Forelimb muscle (tissue), 1 donor: ENCODE measurements around the gene PPM1L. TPM values are rescaled to one million over a fixed set of nuclear protein-coding genes. Genes with fewer than 3 reads are reported as not detected.

Source experiments
- DNase-seq: peaks from one replicate; pipeline ENCODE4 v3.0.0-alpha.2; 2013; ENCODE audit warnings: low read depth
- polyA plus RNA-seq: library from polyadenylated mRNA; unstranded; fragments of 120-200 nt; gene quantifications from one replicate; pipeline ENCODE4 v1.2.1, GENCODE V29; 2013; ENCODE audit not compliant: insufficient read length

PPM1L gene
- polyA plus RNA-seq, 1 donor: 10.0 TPM

DNA sequence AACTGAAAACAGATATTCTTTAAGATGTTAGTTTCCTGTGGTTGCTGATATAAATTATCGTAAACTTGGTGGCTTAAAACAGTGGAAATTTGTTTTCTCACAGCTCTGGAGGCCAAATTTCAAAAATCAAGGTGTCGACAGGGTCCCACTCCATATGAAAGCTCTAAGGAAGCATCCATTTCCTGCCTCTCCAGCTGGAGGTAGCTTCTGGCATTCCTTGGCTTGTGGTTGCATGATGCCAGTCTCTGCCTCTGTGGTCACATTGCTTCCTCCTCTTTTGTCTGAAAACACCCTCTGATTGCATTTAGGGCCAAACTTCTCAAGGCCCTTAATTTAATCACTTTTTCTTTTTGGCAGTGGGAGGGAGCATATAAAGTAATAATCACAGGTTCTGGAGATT is 96.8 kb downstream of the PPM1L start:
- DNase-seq: no peak

DNA sequence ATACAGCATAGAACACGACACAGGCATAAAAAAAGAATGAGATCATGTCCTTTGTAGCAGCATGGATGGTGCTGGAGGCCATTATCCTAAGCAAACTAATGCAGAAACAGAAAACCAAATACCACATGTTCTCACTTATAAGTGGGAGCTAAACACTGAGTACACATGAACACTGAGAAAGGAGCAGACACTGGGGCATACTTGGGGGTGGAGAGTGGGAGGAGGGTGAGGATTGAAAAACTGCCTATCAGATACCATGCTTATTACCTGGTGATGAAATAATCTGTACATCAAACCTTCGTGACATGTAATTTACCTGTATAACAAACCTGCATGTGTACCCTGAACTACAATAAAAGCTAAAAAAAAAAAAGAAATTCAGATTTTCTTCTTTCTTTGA is 100.4 kb downstream of the PPM1L start:
- no peak for DNase-seq

- DNase-seq: no peak
Observed at GRCh38 chr3:160857476-160858119, 101.6 kb downstream of the PPM1L start.

GRCh38 chr3:160860346-160860745 is 104.3 kb downstream of the PPM1L start:
- DNase-seq: no peak

- peak; percentile 9 for DNase-seq
Observed at GRCh38 chr3:160869825-160870224, 113.8 kb downstream of the PPM1L start.

- DNase-seq: no peak
Observed at GRCh38 chr3:160870327-160870726, 114.3 kb downstream of the PPM1L start.

GRCh38 chr3:160874736-160875135 is 118.7 kb downstream of the PPM1L start:
- no peak for DNase-seq

- DNase-seq: no peak
Observed at GRCh38 chr3:160876643-160877042, 120.6 kb downstream of the PPM1L start.

DNA sequence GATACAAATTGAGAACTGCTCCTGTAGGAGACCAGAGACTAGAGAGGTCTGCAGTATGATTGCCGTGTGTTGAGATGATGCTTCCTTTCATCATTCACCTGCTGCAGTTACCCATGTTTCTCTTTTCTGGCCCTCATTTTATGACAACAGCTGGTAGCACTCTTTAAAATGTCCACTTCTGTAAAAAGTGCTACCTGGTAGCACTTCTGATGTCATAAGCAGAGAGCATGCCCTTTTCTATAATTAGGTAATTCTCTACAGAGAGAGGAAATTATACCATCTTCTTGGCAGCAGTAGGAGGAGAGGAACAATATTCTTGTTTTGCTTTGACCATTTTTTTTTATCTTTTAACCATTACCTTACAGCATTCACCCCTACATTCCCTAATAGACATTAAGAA is 123.8 kb downstream of the PPM1L start:
- no peak for DNase-seq

DNA sequence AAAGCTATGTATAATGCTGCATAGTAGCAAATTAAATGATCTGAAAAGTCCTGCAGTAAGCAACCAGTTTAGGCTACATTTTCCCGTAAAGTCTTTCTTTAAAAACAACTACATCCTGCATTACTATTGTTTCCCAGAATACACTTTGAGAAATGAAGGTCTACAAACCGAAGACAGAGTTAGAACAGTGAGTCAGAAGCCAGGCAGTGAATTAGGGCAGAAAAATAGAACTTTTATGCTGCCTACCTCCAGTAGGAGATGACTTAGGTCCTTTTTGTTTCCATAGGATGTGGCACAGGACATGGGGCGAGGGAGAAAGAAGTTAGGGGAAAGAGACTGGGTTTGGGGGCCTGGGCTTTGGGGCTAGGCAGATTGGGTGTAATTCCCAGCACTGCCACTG is 127.3 kb downstream of the PPM1L start:
- DNase-seq: no peak

GRCh38 chr3:160885791-160886286 is 129.8 kb downstream of the PPM1L start:
- DNase-seq: peak; percentile 50

DNA sequence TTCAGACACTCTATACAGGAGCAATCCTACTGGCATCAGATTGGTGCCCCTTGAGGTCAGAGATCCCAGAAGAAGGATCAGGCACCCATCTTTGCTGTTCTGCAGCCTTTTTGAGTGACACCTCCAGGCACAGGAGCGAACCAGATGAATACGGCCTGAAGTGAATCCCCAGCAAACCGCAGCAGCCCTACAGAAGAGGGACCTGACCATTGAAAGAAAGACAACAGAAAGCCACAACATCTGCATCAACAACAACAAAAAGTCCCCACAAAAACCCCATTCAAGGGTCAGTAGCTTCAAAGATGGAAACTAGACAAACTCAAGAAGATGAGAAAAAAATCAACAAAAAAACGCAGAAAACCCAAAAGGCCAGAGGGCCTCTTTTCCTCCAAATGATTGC is 130.4 kb downstream of the PPM1L start:
- no peak for DNase-seq

DNA sequence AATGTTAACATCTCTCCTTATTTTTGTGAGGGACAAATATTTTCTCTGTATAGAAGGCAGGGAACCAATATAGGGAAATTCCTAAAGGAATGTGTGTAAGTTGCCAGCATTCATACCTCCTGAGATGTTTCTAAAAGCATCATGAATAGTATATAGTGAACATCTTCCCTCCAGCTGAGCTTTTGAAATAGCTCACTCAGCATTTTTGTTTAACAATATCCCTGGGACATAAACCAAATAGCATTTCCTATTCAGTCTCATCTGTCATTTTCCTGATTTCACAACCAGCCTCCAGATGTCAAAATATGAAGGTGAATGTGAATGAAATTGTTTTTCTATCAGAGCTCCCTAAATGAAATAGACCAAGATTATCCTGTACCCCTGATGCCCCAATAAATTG is 137.2 kb downstream of the PPM1L start:
- no peak for DNase-seq

DNA sequence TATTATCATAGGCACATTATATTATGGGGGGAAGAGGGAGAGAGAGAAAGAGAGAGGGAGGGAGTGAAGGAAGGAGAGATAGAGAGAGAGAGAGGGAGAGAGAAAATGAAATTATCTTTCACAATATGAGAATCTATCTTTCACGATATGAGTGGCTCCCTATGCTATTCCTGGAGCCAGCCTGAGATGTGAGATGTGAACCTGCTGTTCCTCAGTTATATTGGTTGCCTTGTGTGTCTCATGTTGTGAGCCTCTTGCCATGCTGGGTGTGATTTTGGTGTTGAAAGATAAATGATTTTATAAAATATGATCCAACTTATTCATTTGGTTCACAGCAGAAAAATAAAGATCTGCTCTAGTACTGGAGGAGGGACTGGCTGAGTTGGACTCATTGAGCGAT is 148.7 kb downstream of the PPM1L start:
- DNase-seq: no peak

DNA sequence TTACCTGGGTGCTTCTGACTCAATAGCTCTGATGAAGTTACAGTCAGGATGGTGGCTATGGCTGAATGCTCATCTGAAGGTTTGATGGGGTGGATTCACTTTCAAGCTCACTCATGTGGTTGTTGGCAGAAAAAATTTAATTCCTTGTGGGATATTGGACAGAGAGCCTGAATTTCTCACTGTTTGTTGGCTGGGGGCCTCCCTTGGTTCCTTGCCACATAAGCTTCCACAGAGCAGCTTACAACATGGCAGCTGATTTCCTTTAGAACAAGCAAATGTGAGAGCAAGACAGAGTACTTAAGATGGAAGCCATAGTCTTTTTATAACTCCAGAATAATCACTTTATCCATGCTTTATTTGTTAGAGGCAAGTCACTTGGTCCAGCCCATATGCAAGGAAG is 150.6 kb downstream of the PPM1L start:
- no peak for DNase-seq

DNA sequence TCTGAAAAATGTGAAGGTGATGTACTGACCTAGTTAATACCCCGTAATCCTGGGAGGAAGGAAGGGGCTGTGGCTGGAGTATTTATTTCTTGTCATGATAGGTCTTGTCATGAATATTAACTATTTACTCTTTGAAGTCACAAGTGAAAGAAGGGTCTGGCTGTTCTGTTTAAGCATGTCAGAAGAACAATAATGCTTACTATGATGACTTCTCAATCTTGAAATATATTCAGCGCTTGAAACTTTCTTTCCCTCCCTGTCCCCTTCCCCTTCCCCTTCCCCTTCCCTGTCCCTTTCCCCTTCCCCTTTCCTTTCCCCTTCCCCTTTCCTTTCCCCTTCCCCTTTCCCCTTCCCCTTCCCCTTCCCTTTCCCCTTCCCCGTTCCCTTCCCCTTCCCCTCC is 153.9 kb downstream of the PPM1L start:
- no peak for DNase-seq

DNA sequence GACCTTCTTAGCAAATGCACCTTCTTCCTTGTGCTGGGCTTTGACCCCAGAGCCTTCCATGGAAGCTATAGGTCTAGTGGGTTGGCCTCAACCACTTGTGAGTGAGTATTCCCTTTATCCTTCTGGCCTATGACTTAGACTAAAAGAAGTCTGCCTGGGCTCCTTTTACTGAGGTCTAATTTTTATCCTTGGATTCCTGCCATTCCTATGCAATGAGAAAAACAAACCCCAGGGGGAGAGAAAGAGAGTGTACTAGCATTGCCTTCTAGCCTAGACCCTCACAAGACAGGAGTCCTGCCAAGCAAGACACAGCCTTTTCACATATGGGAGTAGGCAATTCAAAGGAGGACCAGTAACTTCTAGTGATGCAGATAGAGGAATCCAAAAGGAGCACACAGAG is 155.4 kb downstream of the PPM1L start:
- no peak for DNase-seq

- DNase-seq: no peak
Observed at GRCh38 chr3:160916472-160916871, 160.4 kb downstream of the PPM1L start.

DNA sequence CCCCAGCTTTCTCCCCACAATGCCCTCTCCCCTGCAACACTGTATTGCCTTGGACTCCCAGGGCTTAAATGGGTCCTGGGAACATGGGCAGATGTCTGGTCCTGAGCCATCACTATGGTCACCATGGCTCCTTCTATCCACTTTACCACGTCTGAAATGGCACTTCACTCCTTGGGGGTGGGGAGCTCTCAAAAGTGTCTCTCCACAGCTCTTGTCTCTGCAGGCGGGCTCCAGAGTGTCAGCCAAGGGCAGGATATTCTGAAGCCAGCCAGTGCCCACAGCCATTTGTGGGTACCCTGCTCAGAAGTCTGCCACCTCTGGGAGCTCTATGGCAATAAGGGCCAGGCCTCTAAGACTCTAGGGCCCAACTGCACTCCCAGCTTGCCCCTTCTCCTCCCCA is 163.9 kb downstream of the PPM1L start:
- DNase-seq: no peak

DNA sequence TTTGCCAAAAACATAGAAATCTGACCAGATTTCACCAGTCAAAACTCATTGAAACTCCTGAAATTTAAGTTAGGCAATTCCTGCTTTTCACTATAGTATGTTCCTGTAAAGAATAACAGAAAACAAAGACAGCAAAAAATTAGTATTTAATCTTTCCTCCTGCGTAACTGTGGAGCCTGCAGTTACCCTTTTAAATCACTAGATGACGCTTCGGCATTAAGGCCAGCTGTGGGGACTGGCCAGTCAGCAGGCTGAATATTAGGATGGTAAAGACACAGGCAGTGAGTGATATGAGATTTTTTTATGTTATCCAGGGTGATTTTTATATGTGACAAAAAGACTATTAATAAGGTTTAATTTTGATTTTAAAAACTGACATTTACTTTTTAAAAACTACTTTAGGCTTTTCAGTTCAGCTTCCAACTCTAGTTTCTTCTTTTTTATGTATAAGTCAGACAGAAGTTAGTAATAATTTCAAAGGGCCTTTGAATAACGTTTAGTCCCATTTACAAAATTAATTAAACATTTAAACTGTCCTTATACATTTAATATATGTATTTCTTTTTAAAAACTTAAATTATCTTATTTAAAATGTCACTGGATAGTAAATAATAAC is 165.1 kb downstream of the PPM1L start:
- DNase-seq: no peak

DNA sequence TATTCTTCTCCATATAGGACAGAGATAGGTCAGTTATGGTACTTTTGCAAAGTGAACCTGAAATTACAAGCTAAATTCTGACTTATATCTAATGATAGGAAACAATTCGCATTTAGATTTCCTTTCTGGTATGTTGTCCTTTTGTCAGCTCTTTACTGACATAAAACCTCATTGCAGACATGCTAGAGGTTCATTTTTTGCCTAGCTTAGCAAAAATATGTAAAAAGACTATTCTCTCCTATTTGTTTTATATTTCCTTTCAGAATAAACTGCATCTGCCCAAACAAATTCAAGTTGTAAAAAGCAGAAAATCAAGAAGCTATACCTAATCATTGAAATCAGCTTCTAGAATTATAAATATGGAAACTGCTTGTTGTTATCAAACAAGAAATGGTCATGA is 168.7 kb downstream of the PPM1L start:
- DNase-seq: no peak

- no peak for DNase-seq
Observed at GRCh38 chr3:160927620-160928019, 171.6 kb downstream of the PPM1L start.

GRCh38 chr3:160928183-160928726 is 172.2 kb downstream of the PPM1L start:
- no peak for DNase-seq
